Activated CD8-positive, alpha-beta memory T cell treated with anti-CD3 and anti-CD28 coated beads for 36 hours (primary cell): ENCODE measurements around the gene ARVCF. TPM values are rescaled to one million over a fixed set of nuclear protein-coding genes. Genes with fewer than 3 reads are reported as not detected.

Source experiments
- CTCF ChIA-PET: fragments of 350-600 bp; sonication (Branson Sonifier 250); formaldehyde crosslinking; loops from one replicate; lab custom pipeline; 2021; ENCODE audit warnings: antibody characterized with exemption; lab: Charles Lee
- POLR2A ChIA-PET: fragments of 350-600 bp; sonication (Branson Sonifier 250); formaldehyde crosslinking; loops from one replicate; lab custom pipeline; 2021; ENCODE audit warnings: antibody characterized with exemption; lab: Charles Lee
- total RNA-seq, 2 experiments: library from RNA; stranded (reverse); gene quantifications; one replicate each; pipeline ENCODE4 v1.2.3, GENCODE V29; 2021

Gene ARVCF
- total RNA-seq, 2 experiments from 2014 or later, result 0.70 to 1.8 TPM

- POLR2A ChIA-PET, result no interaction called here
- CTCF ChIA-PET, result no interaction called here
Measured at GRCh38 chr22:19993926-19994325, 22.7 kb downstream of the ARVCF start.

GRCh38 chr22:19992921-19993355, 23.7 kb downstream of the ARVCF start:
- ChIA-PET CTCF (no interaction called here), POLR2A (no interaction called here)

GRCh38 chr22:19992481-19992911, 24.1 kb downstream of the ARVCF start:
- ChIA-PET POLR2A (no interaction called here), CTCF (no interaction called here)

- ChIA-PET POLR2A (no interaction called here), CTCF (no interaction called here)
Measured at GRCh38 chr22:19991645-19992451, 24.8 kb downstream of the ARVCF start.

GRCh38 chr22:19991395-19991644, 25.3 kb downstream of the ARVCF start:
- ChIA-PET CTCF (no interaction called here), POLR2A (no interaction called here)

GRCh38 chr22:19990609-19991394, 25.8 kb downstream of the ARVCF start:
- ChIA-PET CTCF (no interaction called here), POLR2A (no interaction called here)

GRCh38 chr22:19990188-19990587, 26.4 kb downstream of the ARVCF start:
- POLR2A ChIA-PET, result no interaction called here
- CTCF ChIA-PET, result no interaction called here

GRCh38 chr22:19989725-19990067, 26.9 kb downstream of the ARVCF start:
- ChIA-PET CTCF (no interaction called here), POLR2A (no interaction called here)

- POLR2A ChIA-PET, result no interaction called here
- CTCF ChIA-PET, result no interaction called here
Measured at GRCh38 chr22:19988965-19989724, 27.5 kb downstream of the ARVCF start.

GRCh38 chr22:19988331-19988808, 28.3 kb downstream of the ARVCF start:
- CTCF ChIA-PET, result no interaction called here

GRCh38 chr22:19987394-19988306, 29.0 kb downstream of the ARVCF start:
- CTCF ChIA-PET, result no interaction called here
- POLR2A ChIA-PET, result no interaction called here

More at GRCh38 chr22:19988331-19988808, 28.3 kb downstream of the ARVCF start:
- POLR2A ChIA-PET, result no interaction called here

GRCh38 chr22:19986410-19987341, 29.9 kb downstream of the ARVCF start:
- CTCF ChIA-PET, result no interaction called here
- POLR2A ChIA-PET, result no interaction called here

GRCh38 chr22:19986011-19986409, 30.6 kb downstream of the ARVCF start:
- ChIA-PET CTCF (no interaction called here), POLR2A (no interaction called here)

- ChIA-PET CTCF (interaction anchor here (0.6 to 1.4 kb wide), 3 partner anchors 11 to 65 kb away, joined by 3 to 8 read pairs (median 6); no protein-coding TSS in a partner anchor), POLR2A (no interaction called here)
Measured at GRCh38 chr22:19984851-19985811, 31.5 kb downstream of the ARVCF start.

GRCh38 chr22:19984201-19984753, 32.3 kb downstream of the ARVCF start:
- ChIA-PET POLR2A (no interaction called here), CTCF (interaction anchor here (1.0 to 1.4 kb wide), 2 partner anchors 10 to 14 kb away, joined by 3 to 8 read pairs; no protein-coding TSS in a partner anchor)

GRCh38 chr22:19983741-19984140, 32.9 kb downstream of the ARVCF start:
- ChIA-PET POLR2A (no interaction called here), CTCF (interaction anchor here (1.0 kb wide), 1 partner anchor 9 kb away, joined by 3 read pairs; no protein-coding TSS in a partner anchor)
